HG02884 (cell line): ENCODE data around the gene ACSS3.
"Not testable (repeated sequence)": the region's sequence is repeated elsewhere in the genome, so short reads cannot be mapped to it uniquely, and the experiment has no call there.

Experiments used
- ATAC-seq: cut with Tn5 transposase; IDR thresholded peaks from one replicate; pipeline ENCODE4 v1.9.1; 2021; ENCODE audit warnings: mild to moderate bottlenecking, moderate library complexity; ENCODE audit not compliant: unreplicated experiment

ACSS3 gene

GRCh38 chr12:81092053-81092452 lies 14.2 kb downstream of the ACSS3 start:
- no peak for ATAC-seq

- no peak for ATAC-seq
Measured at GRCh38 chr12:81094718-81095360, 17.0 kb downstream of the ACSS3 start.

- ATAC-seq, result no peak
Measured at GRCh38 chr12:81095501-81096232, 17.8 kb downstream of the ACSS3 start.

GRCh38 chr12:81105687-81106086 lies 27.8 kb downstream of the ACSS3 start:
- no peak for ATAC-seq

GRCh38 chr12:81114226-81114625 lies 36.3 kb downstream of the ACSS3 start:
- no peak for ATAC-seq

DNA sequence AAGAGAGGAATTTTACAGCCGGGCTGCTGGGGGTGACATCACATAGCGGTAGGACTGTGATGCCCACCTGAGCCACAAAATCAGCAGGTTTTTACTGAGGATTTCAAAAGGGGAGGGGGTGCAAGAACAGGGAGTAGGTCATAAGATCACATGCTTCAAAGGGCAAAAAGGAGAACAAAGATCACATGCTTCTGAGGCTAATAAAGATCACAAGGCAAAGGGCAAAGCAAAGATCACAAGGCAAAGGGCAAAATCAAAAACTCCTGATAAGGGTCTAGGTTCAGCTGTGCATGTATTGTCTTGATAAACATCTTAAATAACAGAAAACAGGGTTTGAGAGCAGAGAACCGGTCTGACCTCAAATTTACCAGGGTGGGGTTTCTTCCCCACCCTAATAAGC lies 41.2 kb downstream of the ACSS3 start:
- ATAC-seq, result not testable (repeated sequence)

DNA sequence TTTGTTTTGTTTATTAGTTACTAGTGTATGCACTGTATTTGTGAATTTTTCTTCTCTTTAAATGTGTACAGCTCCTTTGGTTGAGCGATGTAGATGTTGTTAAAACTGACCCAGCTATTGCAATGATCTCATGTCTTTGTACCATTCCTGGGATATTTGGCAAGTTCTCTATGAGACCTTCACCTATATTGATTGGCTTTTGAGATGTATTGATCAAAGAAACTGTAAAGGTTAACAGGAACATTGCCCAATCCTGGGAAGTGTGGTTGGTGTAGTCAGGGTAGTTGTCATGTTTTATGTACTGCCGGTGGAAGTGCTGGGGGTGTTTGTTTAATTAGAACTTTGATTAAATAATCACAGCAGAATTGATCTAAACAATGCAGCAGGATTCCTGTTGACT lies 43.1 kb downstream of the ACSS3 start:
- ATAC-seq, result no peak

DNA sequence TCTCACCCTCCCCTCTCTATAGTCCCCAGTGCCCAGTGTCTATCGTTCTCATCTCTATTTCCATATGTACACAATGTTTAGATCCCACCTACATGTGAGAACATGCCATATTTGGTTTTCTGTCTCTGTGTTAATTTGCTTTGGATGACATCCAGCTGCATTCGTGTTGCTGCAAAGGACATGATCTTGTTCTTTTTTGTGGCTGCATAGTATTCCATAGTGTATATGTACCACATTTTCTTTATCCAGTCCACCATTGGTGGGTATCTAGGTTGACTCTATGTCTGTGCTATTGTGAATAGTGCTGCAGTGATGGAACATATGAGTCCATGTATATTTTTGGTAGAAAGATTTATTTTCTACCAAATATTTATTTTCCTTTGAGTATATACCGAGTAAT lies 45.7 kb downstream of the ACSS3 start:
- ATAC-seq, result no peak

GRCh38 chr12:81125691-81126090 lies 47.8 kb downstream of the ACSS3 start:
- ATAC-seq, result no peak

DNA sequence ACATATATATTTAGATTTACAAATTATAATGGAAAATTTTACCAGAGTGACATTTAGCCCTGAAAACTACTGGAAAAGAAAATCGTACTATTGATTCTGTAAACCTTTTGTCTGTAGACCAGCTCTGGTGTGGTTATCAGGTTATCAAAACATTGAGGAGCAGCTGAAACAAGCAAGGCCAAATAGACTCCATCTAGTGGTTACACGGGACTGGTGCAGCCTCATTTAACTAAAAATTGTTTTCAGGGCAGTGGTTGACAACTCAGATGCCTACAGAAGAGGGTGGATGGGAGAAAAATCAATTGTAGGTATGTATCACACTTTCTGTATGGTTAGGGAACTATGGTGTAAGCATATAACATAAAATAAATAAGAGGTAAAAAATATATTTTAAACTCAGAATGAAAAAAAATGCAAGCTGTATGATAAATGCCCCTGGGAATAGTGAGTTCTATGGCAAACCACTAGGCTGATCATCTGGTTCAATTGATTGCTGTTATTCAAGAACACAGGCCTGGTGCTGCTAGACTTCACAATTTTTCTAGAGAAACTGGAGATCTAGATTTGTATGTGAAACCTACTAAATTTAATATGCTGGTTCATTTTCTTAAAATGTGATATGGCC lies 51.2 kb downstream of the ACSS3 start:
- peak; percentile 99 for ATAC-seq

DNA sequence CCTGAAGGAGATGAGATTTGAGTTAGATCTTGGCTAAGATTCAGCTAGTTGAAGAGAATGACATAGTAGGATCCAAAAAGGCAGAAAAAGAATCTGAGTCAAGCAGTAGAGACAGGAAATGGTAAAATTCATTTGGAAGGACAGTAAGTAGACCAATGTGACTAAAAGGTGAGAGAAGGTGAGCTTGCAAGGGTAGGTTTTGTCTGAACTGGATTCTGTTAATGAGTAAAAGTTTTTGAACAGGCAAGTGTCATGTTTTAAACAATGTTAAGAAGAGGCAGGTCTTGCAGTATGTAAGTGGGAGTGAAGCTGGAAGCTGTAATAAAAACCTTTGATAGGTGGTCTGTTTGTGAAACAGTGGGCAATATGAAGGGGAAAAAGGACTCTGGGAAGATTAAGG lies 58.6 kb downstream of the ACSS3 start:
- no peak for ATAC-seq

DNA sequence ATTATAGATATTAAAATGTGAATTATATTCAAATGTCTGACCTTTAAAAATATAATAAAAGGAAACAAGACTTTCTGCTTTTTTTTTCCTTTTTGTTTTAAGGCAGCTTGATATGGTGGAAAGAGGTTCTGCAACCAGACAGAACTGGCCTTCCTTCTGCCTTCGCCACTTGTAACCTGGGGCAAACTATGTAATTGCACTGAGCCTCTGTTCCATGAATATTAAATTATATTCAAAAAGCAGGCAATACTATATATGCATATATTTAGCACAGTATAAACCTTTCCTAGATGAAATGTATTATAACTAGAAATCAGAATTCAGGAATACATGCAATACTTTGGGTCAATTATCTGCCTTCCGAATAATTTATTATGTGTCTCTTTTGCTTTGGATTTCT lies 59.9 kb downstream of the ACSS3 start:
- ATAC-seq, result no peak

DNA sequence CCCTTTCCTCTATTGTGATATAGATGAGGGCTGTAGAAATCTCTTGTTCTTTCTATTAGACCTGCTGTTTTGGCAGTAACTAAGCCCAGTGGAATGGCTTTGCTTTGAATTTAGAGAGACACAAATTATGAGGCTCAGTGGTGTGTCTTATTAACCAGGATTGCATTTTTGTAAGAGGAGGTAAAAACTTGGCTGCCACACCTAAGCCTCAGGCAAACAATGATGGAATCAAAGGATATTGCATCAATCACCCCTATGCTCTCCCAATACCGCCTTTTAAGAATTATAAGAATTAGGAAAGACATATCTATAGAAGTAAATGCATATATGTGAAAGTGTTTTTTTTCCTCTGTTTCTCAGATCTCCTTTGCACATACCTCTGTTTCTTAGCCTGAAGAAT lies 63.3 kb downstream of the ACSS3 start:
- ATAC-seq, result no peak

DNA sequence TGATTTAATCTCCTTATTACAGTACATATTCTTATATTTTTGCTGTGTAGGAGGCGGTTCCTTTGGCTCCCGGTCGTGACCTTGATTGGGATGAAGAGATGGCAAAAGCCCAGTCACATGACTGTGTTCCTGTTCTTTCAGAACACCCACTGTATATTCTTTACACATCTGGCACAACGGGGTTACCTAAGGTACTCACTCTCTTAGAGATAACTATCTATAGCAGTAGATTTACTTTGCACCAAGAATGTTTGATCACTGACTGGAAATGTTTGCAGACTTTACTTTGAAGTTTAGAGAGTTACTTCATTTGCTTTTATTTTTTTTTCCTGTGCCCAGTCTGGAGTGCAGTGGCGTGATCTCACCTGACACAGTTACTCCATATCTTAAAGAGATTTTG lies 65.2 kb downstream of the ACSS3 start:
- no peak for ATAC-seq

- no peak for ATAC-seq
Measured at GRCh38 chr12:81146228-81147225, 68.6 kb downstream of the ACSS3 start.

- ATAC-seq, result no peak
Measured at GRCh38 chr12:81147292-81147919, 69.5 kb downstream of the ACSS3 start.

DNA sequence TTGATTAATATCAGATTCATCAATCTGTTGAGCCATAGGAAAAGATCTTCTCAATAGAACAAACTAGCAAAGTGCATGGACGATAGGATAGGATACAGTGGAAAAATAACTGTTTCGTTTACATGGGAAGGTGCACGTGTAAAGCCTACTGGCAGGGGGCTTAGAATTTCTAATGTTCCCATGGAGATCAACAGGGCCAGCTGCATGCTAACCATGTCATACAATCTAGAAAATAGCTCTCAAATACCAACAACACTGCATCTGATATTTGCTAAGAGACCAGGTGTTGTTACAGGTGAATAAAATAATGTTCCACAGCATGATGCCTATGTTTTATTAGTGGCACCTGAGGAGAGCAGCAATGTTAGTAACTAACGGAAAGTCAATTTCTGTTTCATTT lies 72.5 kb downstream of the ACSS3 start:
- ATAC-seq, result no peak

GRCh38 chr12:81159856-81160255 lies 82.0 kb downstream of the ACSS3 start:
- ATAC-seq, result no peak

DNA sequence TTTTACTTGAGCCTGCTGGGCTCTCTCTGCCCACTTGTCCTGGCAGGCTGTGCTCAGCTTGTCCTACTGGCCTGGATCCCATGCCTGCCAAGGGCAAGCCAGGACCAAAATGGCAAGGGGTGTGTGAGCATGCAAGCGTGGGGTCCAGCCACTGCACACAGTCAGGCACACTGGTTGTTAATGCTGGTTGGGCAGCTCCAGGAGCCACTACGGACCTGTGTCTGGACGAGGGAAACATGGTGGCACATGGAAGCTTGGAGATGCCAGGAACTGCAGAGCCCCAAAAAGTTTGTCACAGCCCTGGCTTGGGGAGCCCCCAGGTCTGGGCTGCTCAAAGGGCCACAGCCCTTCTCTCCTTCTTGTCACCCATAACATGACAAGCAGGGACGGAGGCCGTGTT lies 83.8 kb downstream of the ACSS3 start:
- no peak for ATAC-seq

GRCh38 chr12:81162391-81163136 lies 84.7 kb downstream of the ACSS3 start:
- no peak for ATAC-seq
